Activated CD8-positive, alpha-beta memory T cell treated with anti-CD3 and anti-CD28 coated beads, Interleukin-2, amount 50 U/mL, for 4 hours (primary cell): ENCODE data around the gene TPPP3.
"Not testable (repeated sequence)": the region's sequence is repeated elsewhere in the genome, so short reads cannot be mapped to it uniquely, and the experiment has no call there.

ENCODE experiments used
- DNase-seq: peaks from one replicate; pipeline ENCODE4 v3.0.0-alpha.2; 2020

The TPPP3 gene

GRCh38 chr16:67388591-67388990, 4.7 kb downstream of the TPPP3 start:
- DNase-seq, result no peak

- no peak for DNase-seq
Observed at GRCh38 chr16:67388191-67388590, 5.1 kb downstream of the TPPP3 start.

- no peak for DNase-seq
Observed at GRCh38 chr16:67387479-67388079, 5.7 kb downstream of the TPPP3 start.

- DNase-seq, result no peak
Observed at GRCh38 chr16:67386861-67387455, 6.3 kb downstream of the TPPP3 start.

- DNase-seq, result no peak
Observed at GRCh38 chr16:67384778-67385510, 8.4 kb downstream of the TPPP3 start.

GRCh38 chr16:67383284-67383683, 10.0 kb downstream of the TPPP3 start:
- DNase-seq, result no peak

GRCh38 chr16:67378642-67379041, 14.7 kb downstream of the TPPP3 start:
- DNase-seq, result no peak

- not testable (repeated sequence) for DNase-seq
Observed at GRCh38 chr16:67376012-67376411, 17.3 kb downstream of the TPPP3 start.

- DNase-seq, result no peak
Observed at GRCh38 chr16:67372664-67373063, 20.6 kb downstream of the TPPP3 start.

- DNase-seq, result no peak
Observed at GRCh38 chr16:67370661-67371060, 22.6 kb downstream of the TPPP3 start.

- no peak for DNase-seq
Observed at GRCh38 chr16:67364600-67365235, 28.6 kb downstream of the TPPP3 start.

GRCh38 chr16:67361038-67361437, 32.3 kb downstream of the TPPP3 start:
- no peak for DNase-seq

- not testable (repeated sequence) for DNase-seq
Observed at GRCh38 chr16:67359540-67360269, 33.6 kb downstream of the TPPP3 start.

GRCh38 chr16:67357561-67357960, 35.7 kb downstream of the TPPP3 start:
- DNase-seq, result no peak

GRCh38 chr16:67356396-67356795, 36.9 kb downstream of the TPPP3 start:
- no peak for DNase-seq

- not testable (repeated sequence) for DNase-seq
Observed at GRCh38 chr16:67352463-67352862, 40.8 kb downstream of the TPPP3 start.

GRCh38 chr16:67350324-67350723, 43.0 kb downstream of the TPPP3 start:
- no peak for DNase-seq

- no peak for DNase-seq
Observed at GRCh38 chr16:67349172-67349571, 44.1 kb downstream of the TPPP3 start.

GRCh38 chr16:67346341-67346740, 47.0 kb downstream of the TPPP3 start:
- DNase-seq, result no peak

GRCh38 chr16:67345401-67345800, 47.9 kb downstream of the TPPP3 start:
- no peak for DNase-seq

GRCh38 chr16:67342616-67343015, 50.7 kb downstream of the TPPP3 start:
- no peak for DNase-seq

GRCh38 chr16:67341250-67341649, 52.0 kb downstream of the TPPP3 start:
- no peak for DNase-seq
